AG08395 (cell line): ENCODE measurements around the gene ZBTB33.
A peak's percentile ranks its signal among the peaks of the same experiment; 100 is the strongest.

Experiments
- DNase-seq: peaks from one replicate; pipeline ENCODE4 v3.0.0; 2012; ENCODE audit warnings: mixed read lengths, low spot score

The ZBTB33 gene, protein sequence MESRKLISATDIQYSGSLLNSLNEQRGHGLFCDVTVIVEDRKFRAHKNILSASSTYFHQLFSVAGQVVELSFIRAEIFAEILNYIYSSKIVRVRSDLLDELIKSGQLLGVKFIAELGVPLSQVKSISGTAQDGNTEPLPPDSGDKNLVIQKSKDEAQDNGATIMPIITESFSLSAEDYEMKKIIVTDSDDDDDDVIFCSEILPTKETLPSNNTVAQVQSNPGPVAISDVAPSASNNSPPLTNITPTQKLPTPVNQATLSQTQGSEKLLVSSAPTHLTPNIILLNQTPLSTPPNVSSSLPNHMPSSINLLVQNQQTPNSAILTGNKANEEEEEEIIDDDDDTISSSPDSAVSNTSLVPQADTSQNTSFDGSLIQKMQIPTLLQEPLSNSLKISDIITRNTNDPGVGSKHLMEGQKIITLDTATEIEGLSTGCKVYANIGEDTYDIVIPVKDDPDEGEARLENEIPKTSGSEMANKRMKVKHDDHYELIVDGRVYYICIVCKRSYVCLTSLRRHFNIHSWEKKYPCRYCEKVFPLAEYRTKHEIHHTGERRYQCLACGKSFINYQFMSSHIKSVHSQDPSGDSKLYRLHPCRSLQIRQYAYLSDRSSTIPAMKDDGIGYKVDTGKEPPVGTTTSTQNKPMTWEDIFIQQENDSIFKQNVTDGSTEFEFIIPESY

DNA sequence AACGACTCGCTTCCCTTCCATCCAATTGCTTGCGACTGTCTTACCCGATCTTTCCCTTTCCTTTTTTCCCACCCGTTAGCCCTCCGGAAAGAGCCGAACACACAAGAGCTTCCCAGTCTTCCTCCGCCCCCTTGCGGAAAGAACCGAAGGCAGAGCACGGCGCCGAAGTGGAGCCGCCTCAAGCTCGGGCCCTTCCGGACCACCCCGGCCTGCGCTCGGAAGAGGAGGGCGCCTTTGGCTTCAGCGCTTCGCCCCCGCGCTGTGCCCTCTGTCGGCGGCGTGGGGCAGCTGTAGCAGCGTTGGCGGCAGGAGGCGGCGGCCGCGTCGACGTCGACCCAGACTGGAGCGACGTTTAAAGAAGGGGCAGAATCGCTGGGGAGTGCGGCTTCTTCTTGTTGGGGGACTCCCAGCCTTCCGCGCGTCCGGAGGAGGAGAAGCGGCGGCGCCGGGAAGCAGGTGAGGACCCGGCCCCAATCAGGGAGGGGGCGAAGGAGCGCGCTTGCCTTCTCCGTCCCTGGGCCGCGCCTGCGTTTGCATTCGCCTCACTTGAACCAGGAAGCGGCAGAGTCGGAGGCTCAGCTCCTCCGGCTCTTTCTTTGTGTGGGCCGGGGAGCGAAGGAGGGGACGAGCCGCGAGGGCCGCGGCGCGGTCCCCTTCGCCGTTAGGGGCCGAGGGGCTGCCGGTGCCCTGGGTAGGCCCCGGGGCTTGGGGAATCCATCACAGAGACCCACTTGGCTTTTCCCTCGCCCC, at the start of gene ZBTB33:
ZBTB33 (plus strand) TSS at position 291 of the 750 bp plus-strand sequence. CDS start 2,604 bp downstream, outside the sequence.
- DNase-seq: peak; percentile 90

DNA sequence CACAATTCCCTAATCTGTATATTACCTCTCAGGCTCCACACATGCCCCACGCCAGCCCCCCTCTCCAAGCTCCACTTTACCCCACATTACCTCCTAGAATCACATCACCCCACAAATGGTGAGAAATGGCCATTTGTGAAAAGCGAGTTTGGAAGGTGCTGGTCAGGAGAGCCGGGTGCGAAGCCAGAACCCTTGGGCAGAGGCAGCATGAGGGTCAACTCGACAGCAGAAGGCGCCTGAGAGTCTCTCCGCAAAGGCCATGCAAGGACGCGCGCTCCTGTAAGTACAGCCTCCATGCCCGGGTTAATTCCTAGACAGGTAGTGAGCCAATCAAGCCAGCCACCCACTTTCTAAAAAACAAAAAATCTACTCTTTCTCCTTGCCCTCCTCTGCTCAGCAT, 49.8 kb upstream of the ZBTB33 start:
- no peak for DNase-seq

DNA sequence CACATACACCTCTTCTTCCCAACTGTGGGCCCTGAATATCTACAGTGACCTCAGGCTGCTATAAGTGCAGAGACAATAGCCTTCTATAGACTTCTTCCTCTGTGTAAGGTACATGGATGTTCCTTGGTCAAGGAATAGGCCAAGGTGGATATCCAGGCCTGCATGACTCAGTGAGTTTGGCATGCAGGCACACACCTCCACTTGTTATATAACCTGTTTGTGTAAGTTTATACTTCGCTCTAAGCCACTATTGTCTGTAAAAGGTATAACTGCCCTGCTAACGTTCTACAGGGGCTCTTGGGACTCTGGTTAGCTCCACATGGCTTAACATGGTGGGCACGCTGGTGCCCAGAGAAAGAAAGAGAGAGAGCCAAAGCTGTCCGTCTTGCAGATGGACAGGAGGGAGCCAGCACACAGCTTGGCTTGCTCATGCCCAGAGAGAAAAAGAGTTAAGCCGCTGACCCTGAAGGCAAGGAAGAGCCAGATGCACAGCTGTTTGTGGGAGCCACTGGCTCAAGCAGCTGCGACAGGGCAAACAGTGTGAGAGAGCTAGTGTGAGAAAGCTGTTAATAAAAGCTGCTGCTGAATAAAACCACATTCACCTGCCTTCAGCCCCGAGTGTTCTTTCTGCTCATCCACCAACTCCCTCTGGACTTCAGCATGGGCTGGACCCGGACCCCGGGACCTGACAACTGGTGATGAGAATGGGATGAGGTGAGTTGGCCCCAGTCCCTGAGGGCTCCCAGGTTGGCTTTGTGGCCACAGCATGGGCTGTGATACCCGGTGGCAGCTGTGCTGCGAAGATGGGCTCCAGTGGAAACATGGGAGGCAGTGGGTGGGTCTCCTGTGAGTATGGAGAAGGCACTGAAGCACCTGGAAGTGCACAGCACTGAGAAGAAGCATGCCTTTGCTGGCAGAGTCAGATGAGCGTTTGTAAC, 44.5 kb upstream of the ZBTB33 start:
- no peak for DNase-seq

DNA sequence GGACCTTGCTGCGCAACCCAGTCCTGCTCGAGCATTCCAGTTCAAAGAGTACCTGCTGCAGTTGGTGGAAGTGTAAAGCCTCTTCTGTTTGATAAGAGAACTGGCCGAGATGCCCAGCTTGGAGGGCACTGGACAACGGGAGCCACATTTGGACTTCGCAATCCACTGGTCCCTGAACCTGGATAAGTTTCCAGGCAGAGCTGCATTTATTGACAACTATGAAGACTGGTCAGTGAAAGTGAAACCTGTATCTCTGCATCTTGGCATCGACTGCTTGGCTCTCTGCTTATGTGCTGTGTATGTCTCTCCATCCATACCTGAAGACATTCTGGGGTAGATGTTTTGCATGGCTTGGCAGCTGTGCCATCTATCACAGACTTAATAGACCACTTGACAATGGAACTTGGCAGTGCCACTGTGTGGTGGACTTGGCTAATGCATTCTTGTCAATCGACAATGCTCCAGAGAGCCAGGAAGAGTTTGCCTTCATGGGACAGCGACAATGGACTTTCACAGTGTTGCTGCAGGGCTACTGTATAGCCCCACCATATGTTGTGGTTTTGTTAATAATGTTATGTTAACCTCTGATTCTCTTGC, 43.5 kb upstream of the ZBTB33 start:
- no peak for DNase-seq

DNA sequence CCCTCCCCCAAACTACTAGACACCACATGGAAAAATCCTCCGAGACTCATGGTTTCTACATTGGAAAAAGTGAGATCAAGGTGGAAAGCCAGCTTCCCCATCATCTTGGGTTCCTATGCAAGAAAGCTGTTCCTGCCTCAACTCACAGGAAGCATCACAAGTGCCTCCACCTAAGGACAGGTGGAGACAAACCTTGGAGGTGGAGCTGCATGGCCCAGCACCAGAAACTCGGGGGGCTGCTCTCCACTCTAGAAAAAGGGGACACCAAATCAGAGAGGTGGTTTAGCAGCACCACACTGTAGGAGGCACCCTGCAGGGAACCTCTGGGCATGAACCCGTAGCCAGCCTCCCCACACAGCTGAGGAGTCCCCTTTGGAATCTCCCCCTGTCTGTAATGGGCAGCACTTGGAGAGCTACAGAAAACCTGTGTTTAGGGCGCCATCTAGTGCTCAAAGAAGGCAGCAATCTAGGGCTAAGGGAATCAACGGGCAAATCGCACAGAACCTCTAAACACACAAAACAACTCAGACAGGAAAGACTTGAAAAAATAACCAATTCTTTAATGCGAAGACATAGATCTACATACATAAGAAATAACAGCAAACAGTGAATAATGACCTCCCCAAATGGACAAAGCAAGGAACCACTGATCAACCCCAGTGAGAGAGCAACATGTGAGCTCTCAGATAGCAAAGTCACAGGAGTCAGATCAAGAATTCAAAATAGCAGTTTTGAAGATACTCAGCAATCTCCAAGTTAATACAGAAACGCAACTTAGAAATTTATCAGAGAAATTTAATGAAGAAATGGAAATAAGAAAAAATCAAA, 37.0 kb upstream of the ZBTB33 start:
- peak; percentile 78 for DNase-seq

DNA sequence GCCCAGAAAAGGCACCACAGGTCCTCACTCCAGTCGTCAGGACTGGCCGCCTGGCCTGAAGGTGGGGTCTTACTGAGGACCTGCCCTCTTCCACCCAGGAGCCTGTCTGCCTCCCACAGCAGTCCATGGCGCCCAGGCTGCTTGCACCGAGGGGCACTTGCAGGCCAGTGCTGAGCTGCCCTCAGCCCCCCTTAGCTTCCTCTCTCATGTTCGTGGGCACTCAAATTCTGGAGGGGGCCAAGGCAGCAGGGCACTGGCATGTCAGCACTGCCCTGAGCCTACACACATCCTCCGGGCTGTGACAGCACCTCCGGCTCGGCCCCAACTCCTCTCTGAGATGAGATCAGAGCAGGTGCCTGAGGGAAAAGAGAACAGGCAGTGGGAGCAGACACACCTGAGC, 27.2 kb upstream of the ZBTB33 start:
- DNase-seq: no peak

DNA sequence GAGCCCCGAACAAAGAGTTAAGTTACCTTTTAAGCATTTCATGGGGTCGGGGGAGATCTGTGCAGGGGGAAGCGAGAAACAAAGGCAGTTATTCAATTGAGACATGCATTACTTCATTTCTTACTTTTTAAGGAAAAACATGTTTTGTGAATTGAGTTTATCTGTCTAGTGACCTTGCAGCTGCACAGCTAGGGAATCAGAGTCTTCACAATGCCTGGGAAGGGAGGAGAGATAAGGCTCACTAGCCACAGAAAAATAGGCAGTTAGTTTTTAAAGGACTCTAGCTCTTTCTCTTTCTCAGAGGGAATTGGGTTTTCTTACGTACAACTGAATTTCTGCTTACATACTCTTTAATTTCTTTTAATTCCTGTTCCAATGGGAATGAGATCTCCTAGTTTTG, 26.2 kb upstream of the ZBTB33 start:
- DNase-seq: no peak

DNA sequence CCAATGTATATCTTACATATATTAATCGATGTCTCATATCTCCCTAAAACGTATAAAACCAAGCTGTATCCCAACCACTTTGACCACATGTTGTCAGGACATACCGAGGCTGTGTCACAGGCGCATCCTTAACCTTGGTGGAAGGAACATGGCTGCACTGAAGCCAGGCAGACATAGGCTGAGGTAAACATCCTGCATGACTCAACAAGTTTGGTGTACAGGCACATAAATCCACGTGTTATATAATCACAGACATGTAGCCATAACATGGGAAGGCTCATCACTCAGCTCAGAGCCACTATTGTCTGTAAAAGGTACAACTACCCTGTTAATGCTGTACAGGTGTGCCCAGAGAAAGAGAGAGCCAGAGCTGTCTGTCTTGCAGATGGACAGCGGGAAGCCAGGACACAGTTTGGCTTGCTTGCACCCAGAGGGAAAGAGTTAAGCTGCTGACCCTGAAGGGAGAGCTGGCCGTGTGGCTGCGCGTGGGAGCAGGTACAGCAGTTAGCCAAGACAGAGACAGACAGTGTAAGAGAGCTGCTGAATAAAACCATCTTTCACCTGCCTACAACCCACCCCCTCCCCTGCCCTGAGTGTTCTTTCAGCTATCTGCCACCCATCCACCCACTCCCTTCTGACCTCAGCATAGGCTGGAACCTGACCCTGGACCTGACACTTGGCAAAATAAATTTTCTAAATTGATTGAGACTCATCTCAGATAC, 22.3 kb upstream of the ZBTB33 start:
- no peak for DNase-seq

DNA sequence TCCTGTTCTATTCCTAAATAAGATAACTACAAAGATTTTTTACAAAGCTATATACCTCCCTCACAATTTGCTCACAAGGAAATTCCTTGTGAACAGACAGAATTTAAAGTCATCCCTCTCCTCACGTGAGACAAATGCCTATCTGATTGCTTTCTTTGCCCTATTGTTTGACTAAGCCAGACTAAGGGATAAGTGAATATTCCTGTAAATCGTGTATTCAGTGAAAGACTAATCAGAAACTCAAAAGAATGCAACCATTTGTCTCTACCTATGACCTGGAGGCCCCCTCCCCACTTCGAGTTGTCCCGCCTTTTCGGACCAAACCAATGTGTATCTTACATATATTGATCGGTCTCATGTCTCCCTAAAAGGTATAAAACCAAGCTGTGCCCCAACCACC, 15.3 kb upstream of the ZBTB33 start:
- DNase-seq: no peak

DNA sequence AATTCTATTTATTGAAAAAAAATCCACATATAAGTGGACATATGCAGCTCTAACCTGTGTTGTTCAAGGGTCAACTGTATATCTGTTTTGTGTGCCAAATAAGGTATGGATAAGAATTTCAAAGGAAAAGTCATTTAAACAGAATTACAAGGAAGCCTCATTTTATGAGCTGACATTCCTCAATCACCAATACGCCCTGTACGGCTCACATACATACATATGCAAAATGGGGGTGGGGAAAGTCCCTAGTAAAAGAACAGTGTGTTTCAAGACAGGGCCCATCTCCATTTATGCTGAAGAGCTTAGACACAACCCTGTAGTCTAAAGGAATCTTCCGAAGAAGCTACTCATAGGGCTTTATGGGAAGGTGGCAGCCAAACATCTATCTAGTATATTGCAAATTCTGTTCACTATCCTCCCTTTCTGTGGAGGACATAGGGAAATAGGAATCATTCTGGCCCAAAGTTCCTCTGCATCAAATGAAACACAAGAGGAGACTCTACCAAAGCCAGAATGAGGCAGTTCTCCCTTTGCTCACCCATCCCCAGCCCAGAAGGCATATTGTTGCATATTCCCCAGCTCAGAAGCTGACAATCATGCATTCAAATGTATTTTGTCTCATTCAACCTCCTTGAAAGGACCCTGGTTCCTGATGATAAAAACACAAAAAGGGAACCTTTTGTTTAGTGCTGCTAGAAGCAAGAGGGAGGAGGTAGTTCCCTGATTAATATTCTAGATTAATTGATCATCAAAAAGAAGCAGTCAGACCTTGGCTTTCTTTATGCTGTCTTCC, 13.7 kb upstream of the ZBTB33 start:
- DNase-seq: no peak

DNA sequence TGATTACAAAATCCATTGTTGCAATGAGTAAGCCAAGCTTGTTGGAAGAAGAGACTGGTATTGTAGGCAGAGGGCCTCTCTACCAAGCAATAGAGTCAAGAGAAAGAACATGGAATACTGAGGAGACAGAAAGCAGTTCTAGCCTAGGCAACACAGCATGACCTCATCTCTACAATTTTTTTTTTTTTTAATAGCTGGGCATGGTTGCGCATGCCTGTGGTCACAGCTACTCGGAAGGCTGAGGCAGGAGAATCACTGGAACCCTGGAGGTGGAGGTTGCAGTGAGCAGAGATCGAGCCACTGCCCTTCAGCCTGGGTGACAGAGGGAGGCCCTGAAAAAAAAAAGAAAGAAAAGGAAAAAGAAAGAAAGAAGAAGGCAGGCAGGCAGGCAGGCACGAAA, 11.7 kb upstream of the ZBTB33 start:
- DNase-seq: no peak

DNA sequence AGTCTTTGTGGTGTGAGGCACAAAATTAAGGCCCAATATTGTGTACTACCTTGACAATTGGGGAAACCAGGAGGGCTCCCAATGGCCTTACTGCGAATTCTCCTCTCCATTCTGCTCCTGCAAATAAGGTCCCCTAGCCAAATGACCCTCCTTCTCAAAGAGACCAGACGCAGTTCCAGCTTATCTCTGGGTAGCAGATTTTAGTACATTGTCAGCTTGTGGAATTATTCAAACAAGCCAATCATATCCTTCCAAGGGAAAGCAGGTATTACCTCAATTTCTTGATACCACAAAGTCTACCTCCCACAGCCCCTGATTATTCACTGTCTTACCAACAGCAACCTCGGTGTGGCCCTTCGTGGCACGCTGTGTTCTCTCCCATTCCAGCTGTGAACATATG, 7.8 kb upstream of the ZBTB33 start:
- no peak for DNase-seq

DNA sequence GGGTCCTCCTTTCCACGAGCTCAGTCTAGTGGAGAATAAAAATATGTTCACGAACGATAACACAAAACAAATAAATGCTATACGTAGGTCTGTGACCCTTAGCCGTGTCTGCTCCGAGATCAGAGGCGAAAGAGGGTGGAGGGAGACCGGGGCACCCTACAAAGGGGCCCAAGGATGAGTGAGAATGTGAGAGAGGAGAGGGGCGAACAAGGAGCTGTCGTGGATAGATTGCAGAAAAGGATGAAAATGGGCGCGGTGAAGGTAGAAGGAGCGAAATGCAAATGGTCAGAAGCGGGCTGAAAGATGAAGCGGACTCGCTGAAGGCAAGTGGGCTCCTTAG, 6.2 kb upstream of the ZBTB33 start:
- DNase-seq: no peak

DNA sequence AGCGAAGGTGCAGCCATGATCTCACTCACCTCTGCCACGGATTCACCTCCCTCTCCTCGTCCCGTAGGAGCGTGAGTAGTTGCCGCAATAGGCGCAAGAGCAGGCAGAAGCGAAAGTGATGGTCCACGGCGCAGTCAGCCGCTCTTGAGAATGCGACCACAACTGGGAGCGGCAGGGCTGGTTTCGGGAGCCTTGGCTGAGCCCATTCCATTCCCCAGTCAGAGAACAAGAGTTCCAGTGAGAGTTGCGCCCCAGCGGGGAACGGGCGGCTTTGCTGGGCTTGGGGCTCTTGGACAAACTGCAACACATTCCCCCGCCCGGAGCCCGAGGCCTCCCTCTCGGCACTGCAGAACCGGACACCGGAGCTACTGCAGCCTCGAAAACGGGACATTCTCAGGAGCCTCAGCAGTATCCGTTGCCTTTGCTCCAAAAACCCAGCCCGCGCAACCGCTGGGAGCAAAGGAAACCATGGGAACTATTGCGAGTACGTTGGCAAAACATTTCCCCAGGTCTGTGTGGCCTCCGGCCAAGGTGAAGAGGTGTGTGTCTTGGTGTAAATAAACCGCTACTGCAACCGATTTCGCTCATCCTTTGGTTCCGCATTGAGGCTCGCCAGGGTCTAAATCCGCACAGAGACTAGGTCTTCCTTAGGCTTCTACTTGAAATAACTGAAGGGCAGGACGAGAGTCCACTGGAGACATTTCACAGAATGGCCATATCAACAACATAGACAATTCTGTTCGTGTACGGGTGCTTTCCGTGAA, 5.7 kb upstream of the ZBTB33 start:
- peak; percentile 53 for DNase-seq

DNA sequence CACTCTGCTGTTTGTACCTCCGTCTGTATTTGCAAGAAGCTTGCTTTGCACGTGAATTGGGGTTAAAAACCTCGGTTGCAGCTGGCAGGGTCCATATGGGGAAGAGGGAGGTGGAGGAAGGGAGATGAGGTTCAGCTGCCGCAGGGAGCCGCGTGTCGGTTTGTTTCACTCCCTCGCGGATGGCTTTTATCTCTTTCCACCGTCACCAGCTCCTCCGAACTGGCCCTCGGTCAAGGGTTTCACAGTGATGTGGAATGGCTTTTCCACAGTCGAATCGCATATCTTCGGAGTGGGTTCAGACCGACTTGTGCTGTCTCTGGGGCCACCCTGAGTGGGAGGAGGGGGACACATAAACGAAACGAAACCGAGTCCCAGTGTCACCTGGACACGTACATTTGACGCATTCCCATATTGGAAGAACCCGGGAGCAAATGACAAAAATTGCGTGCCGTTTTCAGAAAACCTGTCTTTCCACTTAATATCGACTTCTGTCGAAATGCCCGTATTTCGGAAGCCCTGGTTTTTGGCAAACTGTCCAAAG, 929 bp downstream of the ZBTB33 start:
- DNase-seq: peak; percentile 11

DNA sequence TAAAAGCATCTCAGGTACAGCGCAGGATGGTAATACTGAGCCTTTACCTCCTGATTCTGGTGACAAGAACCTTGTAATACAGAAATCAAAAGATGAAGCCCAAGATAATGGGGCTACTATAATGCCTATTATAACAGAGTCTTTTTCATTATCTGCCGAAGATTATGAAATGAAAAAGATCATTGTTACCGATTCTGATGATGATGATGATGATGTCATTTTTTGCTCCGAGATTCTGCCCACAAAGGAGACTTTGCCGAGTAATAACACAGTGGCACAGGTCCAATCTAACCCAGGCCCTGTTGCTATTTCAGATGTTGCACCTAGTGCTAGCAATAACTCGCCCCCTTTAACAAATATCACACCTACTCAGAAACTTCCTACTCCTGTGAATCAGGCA, 3.2 kb downstream of the ZBTB33 start:
- no peak for DNase-seq

DNA sequence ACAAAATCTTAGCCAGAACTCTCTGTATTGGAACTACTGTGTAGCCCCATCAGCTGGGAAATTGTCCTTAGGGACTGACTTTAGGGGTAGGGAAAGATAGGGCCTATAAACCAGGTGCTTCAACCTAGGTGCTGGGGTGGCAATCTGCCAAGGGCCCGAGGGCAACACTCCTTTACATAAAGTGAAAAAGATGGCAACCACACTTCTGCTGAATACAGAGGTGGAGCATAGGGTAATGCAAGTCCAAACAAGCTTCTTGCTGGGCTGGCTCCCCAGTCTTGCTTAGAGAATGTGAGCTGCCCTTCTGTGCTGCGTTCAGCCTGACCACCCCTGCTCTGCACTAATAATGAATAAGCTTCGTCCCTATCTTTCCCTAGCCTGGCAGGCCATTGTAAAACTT, 9.8 kb downstream of the ZBTB33 start:
- DNase-seq: no peak
